K562 (cell line): ENCODE data around the gene GIMAP8. TPM values are rescaled to one million over a fixed set of nuclear protein-coding genes. Genes with fewer than 3 reads are reported as not detected.
A peak's percentile ranks its signal among the peaks of the same experiment; 100 is the strongest.

Source experiments
- BDP1 ChIP-seq: IDR thresholded peaks from 3 replicates; pipeline ENCODE4 v1.6.1; 2011; ENCODE audit not compliant: insufficient read length, insufficient read depth
- CXXC5 ChIP-seq: fragments of 250-450 bp; sonication (Bioruptor Pico); IDR thresholded peaks from 2 replicates; pipeline ENCODE4 v1.8.0; 2022; ENCODE audit warnings: inconsistent platforms, mild to moderate bottlenecking, moderate library complexity
- EGR1 ChIP-seq: fragments of 450-650 bp; conservative IDR thresholded peaks from 2 replicates; pipeline ENCODE4 v1.6.1; 2017; ENCODE audit warnings: mild to moderate bottlenecking
- GABPA ChIP-seq: fragments of 200-800 bp; sonication (Bioruptor generic); conservative IDR thresholded peaks from 2 replicates; pipeline ENCODE4 v1.6.1; 2016; ENCODE audit warnings: low read depth, missing genetic modification characterization, missing compliant biosample characterization
- MEF2D ChIP-seq: conservative IDR thresholded peaks from 2 replicates; pipeline ENCODE4 v1.6.1; 2016; ENCODE audit warnings: low read depth, missing genetic modification characterization, missing compliant biosample characterization
- NCOA2 ChIP-seq, 2 experiments: fragments of 450-650 bp; IDR thresholded peaks; 2 replicates each; pipeline ENCODE4 v1.6.1; 2018; ENCODE audit warnings: mild to moderate bottlenecking in 2 of 2, moderate library complexity in 1 of 2; ENCODE audit not compliant: partially characterized antibody in 2 of 2
- PHB ChIP-seq: fragments of 250-450 bp; sonication (Bioruptor Pico); IDR thresholded peaks from 2 replicates; pipeline ENCODE4 v1.5.0; 2021
- PYGO2 ChIP-seq: fragments of 450-650 bp; IDR thresholded peaks from 2 replicates; pipeline ENCODE4 v1.6.1; 2016; ENCODE audit warnings: mild to moderate bottlenecking, missing genetic modification characterization, moderate library complexity, missing compliant biosample characterization
- RCOR1 ChIP-seq, 2 experiments: IDR thresholded peaks; 2 replicates each; pipeline ENCODE4 v1.6.1; 2012; ENCODE audit warnings: low read depth in 2 of 2, low read length in 2 of 2, borderline replicate concordance in 1 of 2, improper control_type of control experiment in 1 of 2
- ZEB2 ChIP-seq: fragments of 450-650 bp; IDR thresholded peaks from 2 replicates; pipeline ENCODE4 v1.6.1; 2016
- ZNF133 ChIP-seq: fragments of 250-450 bp; sonication (Bioruptor Pico); IDR thresholded peaks from 2 replicates; pipeline ENCODE4 v1.4.0; 2020; ENCODE audit warnings: mild to moderate bottlenecking
- ZNF184 ChIP-seq: sonication (generic); formaldehyde crosslinking; IDR thresholded peaks from 2 replicates; pipeline ENCODE4 v1.5.0; 2020; ENCODE audit warnings: missing genetic modification reagents
- ZNF3 ChIP-seq: fragments of 250-450 bp; sonication (Bioruptor Pico); IDR thresholded peaks from 2 replicates; pipeline ENCODE4 v1.5.0; 2021; ENCODE audit warnings: mild to moderate bottlenecking, moderate library complexity
- ZNF696 ChIP-seq: fragments of 250-450 bp; sonication (Bioruptor Pico); conservative IDR thresholded peaks from 2 replicates; pipeline ENCODE4 v1.4.0; 2020; ENCODE audit warnings: mild to moderate bottlenecking, moderate library complexity
- polyA plus RNA-seq, 8 experiments: library from polyadenylated mRNA; depleted of rRNA in 4 of 8; stranded (reverse) in 5 of 8; unstranded in 3 of 8; fragments of >200 nt; fragmentation: Nextera tagmentation in 2 of 8; fragmentation: Illumina TruSeq in 1 of 8; extraction: Ambion mirVana in 2 of 8; extraction: Trizol in 1 of 8; gene quantifications; 2 replicates each; pipeline versions ENCODE4 v1.2.1 to v1.2.3, GENCODE V29; 2011 to 2014; ENCODE audit warnings: inconsistent platforms in 1 of 8, missing spikeins in 1 of 8
- total RNA-seq, 7 experiments: library from RNA; depleted of rRNA in 6 of 7; stranded (reverse); fragments of >200 nt in 6 of 7; fragmentation: Illumina TruSeq in 2 of 7; extraction: Trizol in 2 of 7; gene quantifications; 2 replicates each; pipeline versions ENCODE4 v1.2.1 to v1.2.3, GENCODE V29; 2011 to 2021; ENCODE audit warnings: low replicate concordance in 1 of 7
- TF ChIP-seq, protein P1 (sequence below): fragments of 150-350 bp; IDR thresholded peaks from 2 replicates; pipeline ENCODE4 v1.6.1; 2014; ENCODE audit warnings: low read depth, mild to moderate bottlenecking, low read length, borderline replicate concordance
- TF ChIP-seq, protein P2 (sequence below): IDR thresholded peaks from 2 replicates; pipeline ENCODE4 v1.6.1; 2012; ENCODE audit warnings: low read depth, low read length, improper control_type of control experiment, borderline replicate concordance
- TF ChIP-seq, protein P3 (sequence below), 3 experiments: fragments of 200-800 bp in 1 of 3; sonication (Bioruptor generic) in 1 of 3; sonication (generic) in 1 of 3; formaldehyde crosslinking in 1 of 3; IDR thresholded peaks; 2 replicates each; pipeline versions ENCODE4 v1.6.1 to v1.8.0; 2016 to 2022; ENCODE audit warnings: mild to moderate bottlenecking in 2 of 3, missing compliant biosample characterization in 2 of 3, missing genetic modification characterization in 2 of 3, missing genetic modification reagents in 1 of 3

Gene GIMAP8
- total and polyA plus RNA-seq, 9 of the 15 experiments (the other 6 are each of a cell fraction or from before 2014, with no cell fraction given), result not detected

DNA sequence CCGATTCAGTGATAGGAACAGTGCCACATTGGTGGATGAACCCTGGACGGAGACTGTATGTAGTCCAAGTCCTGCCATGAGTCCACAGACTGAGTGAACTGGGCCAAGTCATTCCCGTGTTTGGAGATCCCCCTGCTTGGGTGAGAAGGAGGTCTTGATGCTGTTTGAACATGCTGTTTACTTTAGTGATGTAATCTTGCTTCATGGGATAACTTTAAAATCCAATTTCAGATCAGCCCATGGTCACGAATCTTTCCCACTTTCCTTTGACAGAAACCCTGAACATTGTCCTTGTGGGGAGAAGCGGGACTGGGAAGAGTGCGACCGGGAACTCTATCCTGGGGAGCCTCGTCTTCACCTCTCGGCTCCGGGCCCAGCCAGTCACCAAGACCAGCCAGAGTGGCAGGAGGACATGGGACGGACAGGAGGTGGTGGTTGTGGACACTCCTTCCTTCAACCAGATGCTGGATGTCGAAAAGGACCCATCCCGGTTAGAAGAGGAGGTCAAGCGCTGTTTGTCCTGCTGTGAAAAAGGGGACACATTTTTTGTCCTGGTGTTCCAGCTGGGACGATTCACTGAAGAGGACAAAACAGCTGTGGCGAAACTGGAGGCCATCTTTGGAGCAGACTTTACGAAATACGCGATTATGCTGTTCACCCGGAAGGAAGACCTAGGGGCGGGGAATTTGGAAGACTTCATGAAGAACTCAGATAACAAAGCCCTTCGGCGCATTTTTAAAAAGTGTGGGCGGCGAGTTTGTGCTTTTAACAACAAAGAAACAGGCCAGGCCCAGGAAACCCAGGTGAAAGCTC is 26.6 kb downstream of the GIMAP8 start (continued):
- TF ChIP-seq, protein P1, sequence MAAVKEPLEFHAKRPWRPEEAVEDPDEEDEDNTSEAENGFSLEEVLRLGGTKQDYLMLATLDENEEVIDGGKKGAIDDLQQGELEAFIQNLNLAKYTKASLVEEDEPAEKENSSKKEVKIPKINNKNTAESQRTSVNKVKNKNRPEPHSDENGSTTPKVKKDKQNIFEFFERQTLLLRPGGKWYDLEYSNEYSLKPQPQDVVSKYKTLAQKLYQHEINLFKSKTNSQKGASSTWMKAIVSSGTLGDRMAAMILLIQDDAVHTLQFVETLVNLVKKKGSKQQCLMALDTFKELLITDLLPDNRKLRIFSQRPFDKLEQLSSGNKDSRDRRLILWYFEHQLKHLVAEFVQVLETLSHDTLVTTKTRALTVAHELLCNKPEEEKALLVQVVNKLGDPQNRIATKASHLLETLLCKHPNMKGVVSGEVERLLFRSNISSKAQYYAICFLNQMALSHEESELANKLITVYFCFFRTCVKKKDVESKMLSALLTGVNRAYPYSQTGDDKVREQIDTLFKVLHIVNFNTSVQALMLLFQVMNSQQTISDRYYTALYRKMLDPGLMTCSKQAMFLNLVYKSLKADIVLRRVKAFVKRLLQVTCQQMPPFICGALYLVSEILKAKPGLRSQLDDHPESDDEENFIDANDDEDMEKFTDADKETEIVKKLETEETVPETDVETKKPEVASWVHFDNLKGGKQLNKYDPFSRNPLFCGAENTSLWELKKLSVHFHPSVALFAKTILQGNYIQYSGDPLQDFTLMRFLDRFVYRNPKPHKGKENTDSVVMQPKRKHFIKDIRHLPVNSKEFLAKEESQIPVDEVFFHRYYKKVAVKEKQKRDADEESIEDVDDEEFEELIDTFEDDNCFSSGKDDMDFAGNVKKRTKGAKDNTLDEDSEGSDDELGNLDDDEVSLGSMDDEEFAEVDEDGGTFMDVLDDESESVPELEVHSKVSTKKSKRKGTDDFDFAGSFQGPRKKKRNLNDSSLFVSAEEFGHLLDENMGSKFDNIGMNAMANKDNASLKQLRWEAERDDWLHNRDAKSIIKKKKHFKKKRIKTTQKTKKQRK, result no peak
- TF ChIP-seq, protein P2, sequence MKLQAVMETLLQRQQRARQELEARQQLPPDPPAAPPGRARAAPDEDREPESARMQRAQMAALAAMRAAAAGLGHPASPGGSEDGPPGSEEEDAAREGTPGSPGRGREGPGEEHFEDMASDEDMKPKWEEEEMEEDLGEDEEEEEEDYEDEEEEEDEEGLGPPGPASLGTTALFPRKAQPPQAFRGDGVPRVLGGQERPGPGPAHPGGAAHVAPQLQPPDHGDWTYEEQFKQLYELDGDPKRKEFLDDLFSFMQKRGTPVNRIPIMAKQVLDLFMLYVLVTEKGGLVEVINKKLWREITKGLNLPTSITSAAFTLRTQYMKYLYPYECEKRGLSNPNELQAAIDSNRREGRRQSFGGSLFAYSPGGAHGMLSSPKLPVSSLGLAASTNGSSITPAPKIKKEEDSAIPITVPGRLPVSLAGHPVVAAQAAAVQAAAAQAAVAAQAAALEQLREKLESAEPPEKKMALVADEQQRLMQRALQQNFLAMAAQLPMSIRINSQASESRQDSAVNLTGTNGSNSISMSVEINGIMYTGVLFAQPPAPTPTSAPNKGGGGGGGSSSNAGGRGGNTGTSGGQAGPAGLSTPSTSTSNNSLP, result no peak
- TF ChIP-seq RCOR1 (IDR thresholded peaks at IDR 0.05; ENCODE audit: borderline replicate concordance in 1 of 2, low read depth in 2 of 2, low read length in 2 of 2) (no peak), ZNF696 (CRISPR knock-in tag) (no peak), BDP1 (no peak), ZEB2 (no peak), MEF2D (no peak), PHB (CRISPR knock-in tag) (no peak), ZNF133 (CRISPR knock-in tag) (no peak), PYGO2 (peak; percentile 44; the same call in 1 of the 2 replicates), NCOA2 (IDR thresholded peaks at IDR 0.05; ENCODE audit: partially characterized antibody in 2 of 2) (no peak), ZNF3 (CRISPR knock-in tag) (no peak), GABPA (peak; percentile 80), CXXC5 (peak; percentile 42; the same call in 1 of the 2 replicates), EGR1 (peak; percentile 59; the same call in 1 of the 2 replicates), ZNF184 (CRISPR knock-in tag) (no peak)
- TF ChIP-seq, protein P3, sequence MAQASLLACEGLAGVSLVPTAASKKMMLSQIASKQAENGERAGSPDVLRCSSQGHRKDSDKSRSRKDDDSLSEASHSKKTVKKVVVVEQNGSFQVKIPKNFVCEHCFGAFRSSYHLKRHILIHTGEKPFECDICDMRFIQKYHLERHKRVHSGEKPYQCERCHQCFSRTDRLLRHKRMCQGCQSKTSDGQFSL (CRISPR knock-in tag; IDR thresholded peaks at IDR 0.05), result no peak
- TF ChIP-seq, protein P3 (tag; IDR thresholded peaks at IDR 0.05), result no peak
